ENCODE results near the gene DUSP14. TPM values are rescaled to one million over a fixed set of nuclear protein-coding genes. Genes with fewer than 3 reads are reported as not detected.

Gene DUSP14
- total and polyA plus RNA-seq, 2 experiments from 2014 or later = 153 to 154 TPM

- Histone ChIP-seq H3K9ac (no peak overlapping the region), H3F3A (ENCODE audit: insufficient read depth) (0 out of 2 replicates have a peak, but pooled peaks cover 17% of the 10 kb centered on the region), H3K27me3 (replicated peaks; ENCODE audit: insufficient read depth) (no peaks in the 10 kb centered on the region), H3K36me3 (ENCODE audit: low read depth) (peaks cover 10% of the 10 kb centered on the region), H3K4me2 (ENCODE audit: unreplicated experiment) (no peak overlapping the region), H4K20me1 (ENCODE audit: insufficient read depth) (no peaks in the 10 kb centered on the region), H3K9me2 (ENCODE audit: insufficient read depth) (no peaks in the 10 kb centered on the region), H3K9me3 (ENCODE audit: low read depth) (no peaks in the 10 kb centered on the region), H2AFZ (no peak overlapping the region), H3K27ac (no peak overlapping the region), H3K4me3 (no peak overlapping the region), H3K4me1 (ENCODE audit: insufficient read depth) (peaks cover 7% of the 10 kb centered on the region; the same call in 1 of the 2 replicates), H3K79me2 (ENCODE audit: insufficient read depth) (no peaks in the 10 kb centered on the region)
- 68 to 69% methylated on average over 8 of the region's 8 CpGs for WGBS, 2 experiments (ENCODE audit: low coverage in 1 of 2, low lambda C conversion rate in 2 of 2, missing lambda C conversion rate in 2 of 2)
- no peak for DNase-seq
- TF ChIP-seq EZH2phosphoT487 (IDR thresholded peaks at IDR 0.05; ENCODE audit: insufficient read depth, low read depth) (no peak), EZH2 (IDR thresholded peaks at IDR 0.05; ENCODE audit: insufficient read depth, poor library complexity, severe bottlenecking) (no peak)
- in situ Hi-C loops (cut with MboI) = no loop called here
Observed at GRCh38 chr17:37523715-37524219, 34.1 kb downstream of the DUSP14 start.

- Histone ChIP-seq H3K36me3 (ENCODE audit: low read depth) (peaks cover 19% of the 10 kb centered on the region), H3K9me2 (ENCODE audit: insufficient read depth) (no peaks in the 10 kb centered on the region), H3K27ac (no peak overlapping the region), H3K9me3 (ENCODE audit: low read depth) (no peaks in the 10 kb centered on the region), H4K20me1 (ENCODE audit: insufficient read depth) (no peaks in the 10 kb centered on the region), H2AFZ (no peak overlapping the region), H3K27me3 (replicated peaks; ENCODE audit: insufficient read depth) (no peaks in the 10 kb centered on the region), H3K9ac (no peak overlapping the region), H3K4me2 (ENCODE audit: unreplicated experiment) (no peak overlapping the region), H3K4me1 (ENCODE audit: insufficient read depth) (no peaks in the 10 kb centered on the region), H3K4me3 (no peak overlapping the region), H3K79me2 (ENCODE audit: insufficient read depth) (no peaks in the 10 kb centered on the region), H3F3A (ENCODE audit: insufficient read depth) (peaks cover 14% of the 10 kb centered on the region; the same call in 1 of the 2 replicates)
- 63 to 70% methylated on average over 5 of the region's 5 CpGs for WGBS, 2 experiments (ENCODE audit: low coverage in 1 of 2, low lambda C conversion rate in 2 of 2, missing lambda C conversion rate in 2 of 2)
- in situ Hi-C loops (cut with MboI) = no loop called here
- TF ChIP-seq EZH2 (IDR thresholded peaks at IDR 0.05; ENCODE audit: insufficient read depth, poor library complexity, severe bottlenecking) = no peak
- no peak for TF ChIP-seq EZH2phosphoT487 (IDR thresholded peaks at IDR 0.05; ENCODE audit: insufficient read depth, low read depth)
- DNase-seq = peak; percentile 80
Observed at GRCh38 chr17:37527249-37527851, 37.7 kb downstream of the DUSP14 start.

- H4K20me1 ChIP-seq (ENCODE audit: insufficient read depth) = no peaks in the 10 kb centered on the region
- peak; percentile 45 for DNase-seq
- TF ChIP-seq EZH2phosphoT487 (IDR thresholded peaks at IDR 0.05; ENCODE audit: insufficient read depth, low read depth) (no peak), EZH2 (IDR thresholded peaks at IDR 0.05; ENCODE audit: insufficient read depth, poor library complexity, severe bottlenecking) (no peak)
- H3K79me2 ChIP-seq (ENCODE audit: insufficient read depth) = no peaks in the 10 kb centered on the region
- H3K9me3 ChIP-seq (ENCODE audit: low read depth) = no peaks in the 10 kb centered on the region
- 66 to 70% methylated on average over 4 of the region's 4 CpGs for WGBS, 2 experiments (ENCODE audit: low coverage in 1 of 2, low lambda C conversion rate in 2 of 2, missing lambda C conversion rate in 2 of 2)
- no peak overlapping the region for H3K4me3 ChIP-seq
- H3K4me1 ChIP-seq (ENCODE audit: insufficient read depth) = no peaks in the 10 kb centered on the region
- no peaks in the 10 kb centered on the region for H3K9me2 ChIP-seq (ENCODE audit: insufficient read depth)
- H3F3A ChIP-seq (ENCODE audit: insufficient read depth) = peaks cover 11% of the 10 kb centered on the region; the same call in 1 of the 2 replicates
- no peak overlapping the region for H3K4me2 ChIP-seq (ENCODE audit: unreplicated experiment)
- H3K36me3 ChIP-seq (ENCODE audit: low read depth) = peaks cover 24% of the 10 kb centered on the region
- H2AFZ ChIP-seq = no peak overlapping the region
- H3K9ac ChIP-seq = no peak overlapping the region
- in situ Hi-C loops (cut with MboI) = no loop called here
- no peak overlapping the region for H3K27ac ChIP-seq
- no peaks in the 10 kb centered on the region for H3K27me3 ChIP-seq (replicated peaks; ENCODE audit: insufficient read depth)
Observed at GRCh38 chr17:37530420-37530819, 40.7 kb downstream of the DUSP14 start.

GRCh38 chr17:37532756-37533155 is 43.1 kb downstream of the DUSP14 start:
- Histone ChIP-seq H3K4me1 (ENCODE audit: insufficient read depth) (no peaks in the 10 kb centered on the region), H3K9ac (no peak overlapping the region), H3K9me3 (ENCODE audit: low read depth) (no peaks in the 10 kb centered on the region), H3K36me3 (ENCODE audit: low read depth) (peaks cover 38% of the 10 kb centered on the region), H3K4me2 (ENCODE audit: unreplicated experiment) (no peak overlapping the region), H3K27me3 (replicated peaks; ENCODE audit: insufficient read depth) (no peaks in the 10 kb centered on the region), H2AFZ (no peak overlapping the region), H4K20me1 (ENCODE audit: insufficient read depth) (no peaks in the 10 kb centered on the region), H3K79me2 (ENCODE audit: insufficient read depth) (no peaks in the 10 kb centered on the region), H3F3A (ENCODE audit: insufficient read depth) (peaks cover 7% of the 10 kb centered on the region; the same call in 1 of the 2 replicates), H3K9me2 (ENCODE audit: insufficient read depth) (no peaks in the 10 kb centered on the region), H3K4me3 (no peak overlapping the region), H3K27ac (no peak overlapping the region)
- DNase-seq = peak; percentile 13
- WGBS, 2 experiments (ENCODE audit: low coverage in 1 of 2, low lambda C conversion rate in 2 of 2, missing lambda C conversion rate in 2 of 2) = 85 to 89% methylated on average over 3 of the region's 3 CpGs
- in situ Hi-C loops (cut with MboI) = no loop called here
- TF ChIP-seq EZH2phosphoT487 (IDR thresholded peaks at IDR 0.05; ENCODE audit: insufficient read depth, low read depth) (no peak), EZH2 (IDR thresholded peaks at IDR 0.05; ENCODE audit: insufficient read depth, poor library complexity, severe bottlenecking) (no peak)
